Heart left ventricle (tissue), 16 donors: ENCODE measurements around the gene KRTAP5-11. TPM values are rescaled to one million over a fixed set of nuclear protein-coding genes. Genes with fewer than 3 reads are reported as not detected.
"Not testable (repeated sequence)": the region's sequence is repeated elsewhere in the genome, so short reads cannot be mapped to it uniquely, and the experiment has no call there.

ENCODE experiments used
- ATAC-seq, 4 donors: fragments of 200-7000 bp; cut with Tn5 transposase; one replicate each; pipeline ENCODE4 v1.9.1; 2020 to 2022; ENCODE audit warnings: moderate library complexity in 4 of 4, mild to moderate bottlenecking in 3 of 4, moderate number of reproducible peaks in 1 of 4
- DNase-seq, 5 donors: peaks; one replicate each; pipeline ENCODE4 v3.0.0-alpha.2; 2020
- H3K27ac ChIP-seq, 12 donors: fragments of 200-600 bp; sonication (generic) in 4 of 12; one replicate each; pipeline versions ENCODE4 v1.5.0 to v1.8.0; 2016 to 2022; ENCODE audit warnings: mild to moderate bottlenecking in 2 of 12
- H3K27me3 ChIP-seq, 9 donors: fragments of 200-600 bp; sonication (generic) in 2 of 9; one replicate each; pipeline versions ENCODE4 v1.5.1 to v1.8.0; 2016 to 2022; ENCODE audit warnings: mild to moderate bottlenecking in 3 of 9
- H3K36me3 ChIP-seq, 9 donors: fragments of 200-600 bp; sonication (generic) in 2 of 9; one replicate each; pipeline versions ENCODE4 v1.5.0 to v1.8.0; 2018 to 2022; ENCODE audit warnings: mild to moderate bottlenecking in 2 of 9
- H3K4me1 ChIP-seq, 12 donors: fragments of 200-600 bp; sonication (generic) in 4 of 12; one replicate each; pipeline versions ENCODE4 v1.5.0 to v1.8.0; 2016 to 2022; ENCODE audit warnings: mild to moderate bottlenecking in 3 of 12
- H3K4me3 ChIP-seq, 12 donors: fragments of 200-600 bp; sonication (generic) in 4 of 12; one replicate each; pipeline versions ENCODE4 v1.5.0 to v1.8.0; 2017 to 2022; ENCODE audit warnings: mild to moderate bottlenecking in 9 of 12, moderate library complexity in 4 of 12
- H3K9me3 ChIP-seq, 12 donors: fragments of 200-600 bp; sonication (generic) in 4 of 12; one replicate each; pipeline versions ENCODE4 v1.5.0 to v1.8.0; 2016 to 2022; ENCODE audit warnings: mild to moderate bottlenecking in 1 of 12
- CTCF ChIP-seq, 12 donors: fragments of 200-600 bp; sonication (generic) in 4 of 12; IDR thresholded peaks; one replicate each; pipeline versions ENCODE4 v1.5.0 to v1.8.0; 2018 to 2022; ENCODE audit warnings: antibody characterized with exemption in 12 of 12, mild to moderate bottlenecking in 5 of 12
- POLR2A ChIP-seq, 2 donors: fragments of 450-650 bp; IDR thresholded peaks; one replicate each; pipeline ENCODE4 v1.6.1; 2017; ENCODE audit warnings: antibody characterized with exemption in 2 of 2, mild to moderate bottlenecking in 2 of 2, moderate library complexity in 2 of 2
- WGBS, 4 donors: extraction: QIAGEN DNeasy Blood & Tissue Kit in 2 of 4; methylation state at CpG; one replicate each; pipeline versions ENCODE4 v1.1.5 to v1.1.7; 2013 to 2018; 5-methylcytosine and 5-hydroxymethylcytosine counted together
- intact Hi-C, 10 donors: fragments of 100-400 bp; cut with DNase I; formaldehyde crosslinking; loops; one replicate each; pipeline versions ENCODE4 v1.11.1 to v1.14.2; 2022
- long read RNA-seq, 3 donors: library from polyadenylated mRNA; unstranded; transcript quantifications; one replicate each; pipeline ENCODE4 v2.0.0, GENCODE V29; 2020 to 2021
- polyA plus RNA-seq, 2 donors: library from polyadenylated mRNA; stranded (reverse); fragments of 200-250 nt; gene quantifications; one replicate each; pipeline ENCODE4 v1.2.3, GENCODE V29; 2013
- total RNA-seq, 9 donors: library from RNA; depleted of rRNA in 2 of 9; stranded (reverse); fragments of >200 nt in 2 of 9; fragmentation: NEBNext Ultra II Directional in 3 of 9; extraction: Animal tissue kit (Norgen Biotek cat#: 25700) in 3 of 9; gene quantifications; one replicate each; pipeline versions ENCODE4 v1.1.0 to v1.2.4, GENCODE V29; 2016 to 2023
- donor health status: ischemic (EF 13 %, LVEDD 7.1; RV severe dilation, severe dysfunction).
- donor health status: healthy with polysubstance abuse.
- donor health status: DM: no; HTN: yes; CAD: no.
- donor health status: DM: no; HTN: no; CAD: no.
- donor health status: ischemic (EF 25% LVEDD 6.9; RV normal size, moderate dysfunction).
- donor health status: ischemic (EF 25% LVEDD 5.7; RV mildly dilated, moderate dysfunction).
- donor health status: healthy.
- donor health status: DM: yes; HTN: yes; CAD: no.
- donor health status: ischemic (EF 35%, LVEDD 5.7; RV mildly dilated, moderate dysfunction).
- donor health status: nonischemic (EF 11% LVEDD 7.7; RV severe dilation, severe dysfunction).
- donor health status: DM: yes; HTN: yes; CAD: no.
- donor health status: PGD.
- donor health status: ischemic (EF 29% LVEDD 5.4; RV normal size, mild dysfunction).
- donor health status: nonischemic (EF 23%, LVEDD 6.1; RV moderate dilation, normal function).

KRTAP5-11 gene
- total RNA-seq (not detected), polyA plus RNA-seq (not detected)
- long read RNA-seq, donor 1 = 0 reads
- long read RNA-seq, donor 2 = 0 reads
- long read RNA-seq, donor 3, partial matches to known transcripts = 0 of 1 reads
- long read RNA-seq, donor 3, other reads (novel, unspliced or antisense) = 1 of 1 reads

- 66 to 87% (median 78%) methylated on average over 2 to 3 of the region's 3 CpGs for WGBS, 4 donors
- DNase-seq (no peak), ATAC-seq (no peak)
- peaks cover 0 to 6% (median 0%) of the 10 kb centered on the region in 12 donors for H3K4me1 ChIP-seq
- H3K27me3 ChIP-seq = peaks cover 0 to 17% (median 0%) of the 10 kb centered on the region in 9 donors
- H3K36me3 ChIP-seq = no peaks in the 10 kb centered on the region
- TF ChIP-seq POLR2A (IDR thresholded peaks at IDR 0.05) = no peak
- no peak for TF ChIP-seq CTCF (IDR thresholded peaks at IDR 0.05)
- intact Hi-C loops = no loop called here
- H3K9me3 ChIP-seq = no peaks in the 10 kb centered on the region
- no peak within 1 kb of the TSS for H3K4me3 ChIP-seq
- no peak within 1 kb of the TSS for H3K27ac ChIP-seq
Observed at GRCh38 chr11:71582309-71582895, at the start of gene KRTAP5-11. Gene KRTAP5-11 (minus strand): TSS chr11:71582875. CDS start chr11:71582837, 38 bp downstream.

- intact Hi-C loops, ATAC-seq, DNase-seq, H3K9me3 ChIP-seq, H3K4me1 ChIP-seq, H3K27ac ChIP-seq, H3K27me3 ChIP-seq, H3K36me3 ChIP-seq, H3K4me3 ChIP-seq: not testable (repeated sequence)
- 78 to 92% (median 80%) methylated on average over 4 to 18 of the region's 18 CpGs for WGBS, 4 donors
Observed at GRCh38 chr11:71631551-71631950, 48.9 kb upstream of the KRTAP5-11 start.

GRCh38 chr11:71630071-71630470 lies 47.4 kb upstream of the KRTAP5-11 start:
- intact Hi-C loops, H3K36me3 ChIP-seq, ATAC-seq, H3K27ac ChIP-seq, H3K4me3 ChIP-seq, H3K27me3 ChIP-seq, H3K4me1 ChIP-seq, DNase-seq, H3K9me3 ChIP-seq: not testable (repeated sequence)
- 14 to 78% (median 69%) methylated on average over 1 of the region's 1 CpG for WGBS, 4 donors

GRCh38 chr11:71628943-71629342 lies 46.3 kb upstream of the KRTAP5-11 start:
- WGBS, 4 donors = 85 to 96% (median 91%) methylated on average over 19 to 21 of the region's 21 CpGs
- H3K27ac ChIP-seq, H3K9me3 ChIP-seq, intact Hi-C loops, ATAC-seq, H3K36me3 ChIP-seq, H3K4me1 ChIP-seq, H3K27me3 ChIP-seq, DNase-seq, H3K4me3 ChIP-seq: not testable (repeated sequence)

- DNase-seq, H3K27me3 ChIP-seq, H3K27ac ChIP-seq, ATAC-seq, intact Hi-C loops, H3K4me1 ChIP-seq, H3K4me3 ChIP-seq, H3K9me3 ChIP-seq, H3K36me3 ChIP-seq: not testable (repeated sequence)
- 88 to 93% (median 90%) methylated on average over 11 of the region's 11 CpGs for WGBS, 4 donors
Observed at GRCh38 chr11:71623226-71623625, 40.6 kb upstream of the KRTAP5-11 start.

- H3K36me3 ChIP-seq, DNase-seq, H3K4me1 ChIP-seq, ATAC-seq, H3K9me3 ChIP-seq, intact Hi-C loops, H3K27me3 ChIP-seq, H3K27ac ChIP-seq, H3K4me3 ChIP-seq: not testable (repeated sequence)
- WGBS, 4 donors = 85 to 87% (median 87%) methylated on average over 14 of the region's 14 CpGs
Observed at GRCh38 chr11:71622561-71622960, 39.9 kb upstream of the KRTAP5-11 start.

GRCh38 chr11:71615003-71615402 lies 32.3 kb upstream of the KRTAP5-11 start:
- WGBS, 4 donors = 70 to 82% (median 78%) methylated on average over 11 to 12 of the region's 12 CpGs
- H3K36me3 ChIP-seq, H3K4me3 ChIP-seq, DNase-seq, H3K4me1 ChIP-seq, ATAC-seq, H3K27ac ChIP-seq, H3K9me3 ChIP-seq, intact Hi-C loops: not testable (repeated sequence)
- H3K27me3 ChIP-seq = peaks cover 0 to 18% (median 0%) of the 10 kb centered on the region in 9 donors

- H3K27me3 ChIP-seq = peaks cover 0 to 24% (median 4%) of the 10 kb centered on the region in 9 donors
- DNase-seq, H3K4me1 ChIP-seq, ATAC-seq, intact Hi-C loops, H3K9me3 ChIP-seq, H3K4me3 ChIP-seq, H3K36me3 ChIP-seq, H3K27ac ChIP-seq: not testable (repeated sequence)
- WGBS, 4 donors = 52 to 67% (median 54%) methylated on average over 11 to 15 of the region's 15 CpGs
Observed at GRCh38 chr11:71614366-71614917, 31.8 kb upstream of the KRTAP5-11 start.

GRCh38 chr11:71613931-71614330 lies 31.3 kb upstream of the KRTAP5-11 start:
- H3K27me3 ChIP-seq = peaks cover 0 to 29% (median 8%) of the 10 kb centered on the region in 9 donors
- intact Hi-C loops, ATAC-seq, H3K27ac ChIP-seq, H3K36me3 ChIP-seq, DNase-seq, H3K9me3 ChIP-seq, H3K4me3 ChIP-seq, H3K4me1 ChIP-seq: not testable (repeated sequence)
- 75 to 89% (median 80%) methylated on average over 7 of the region's 7 CpGs for WGBS, 4 donors
